Measurements from ENCODE around the gene MRGPRD.

- no peak for TF ChIP-seq POLR2AphosphoS5 (IDR thresholded peaks at IDR 0.05; ENCODE audit: low read depth)
- TF ChIP-seq CTCF (conservative IDR thresholded peaks at IDR 0.05; ENCODE audit: low read depth in 2 of 2) = no peak
- TF ChIP-seq REST (IDR thresholded peaks at IDR 0.05; ENCODE audit: unreplicated experiment) = no peak
- TF ChIP-seq EZH2phosphoT487 (IDR thresholded peaks at IDR 0.05; ENCODE audit: unreplicated experiment) = no peak
- TF ChIP-seq EZH2 (IDR thresholded peaks at IDR 0.05; ENCODE audit: low read depth, unreplicated experiment) = no peak
- TF ChIP-seq JUNB (IDR thresholded peaks at IDR 0.05; ENCODE audit: unreplicated experiment) = no peak
- no peak for TF ChIP-seq CREB1 (CRISPR knock-in tag; IDR thresholded peaks at IDR 0.05; ENCODE audit: low read depth)
- TF ChIP-seq NANOG (IDR thresholded peaks at IDR 0.05; ENCODE audit: borderline replicate concordance) = no peak
- no peak for TF ChIP-seq ETS1 (IDR thresholded peaks at IDR 0.05)
- no peak for TF ChIP-seq ZNF331 (CRISPR knock-in tag; IDR thresholded peaks at IDR 0.05; ENCODE audit: low read depth)
- no peak for TF ChIP-seq ZNF462 (CRISPR knock-in tag; IDR thresholded peaks at IDR 0.05)
Observed at GRCh38 chr11:68958211-68958610, 22.6 kb downstream of the MRGPRD start.

All from GM23338 (cell line).